Caco-2 (cell line): ENCODE results near the gene ADAD2. TPM values are rescaled to one million over a fixed set of nuclear protein-coding genes. Genes with fewer than 3 reads are reported as not detected.

Source experiments
- BruUV-seq: library from RNA; stranded (reverse); fragments of 400-500 nt; replicated peaks from 2 replicates; lab custom pipeline; 2021; lab: Mats Ljungman, UMichigan
- CTCF ChIA-PET: fragments of 300-600 bp; sonication (Branson Sonifier 250); formaldehyde crosslinking; loops from one replicate; lab custom pipeline; 2022; ENCODE audit warnings: antibody characterized with exemption; lab: Charles Lee
- POLR2A ChIA-PET: fragments of 300-600 bp; sonication (Branson Sonifier 250); formaldehyde crosslinking; loops from one replicate; lab custom pipeline; 2022; ENCODE audit warnings: antibody characterized with exemption; lab: Charles Lee
- DNase-seq, 2 experiments: peaks; one replicate each; pipeline versions ENCODE4 v3.0.0 to v3.0.0-alpha.2; 2020 to 2022
- H3K27me3 ChIP-seq: replicated peaks from 2 replicates; pipeline ENCODE4 v1.6.0; 2011; ENCODE audit warnings: low read length; ENCODE audit not compliant: control insufficient read depth, insufficient read depth
- H3K36me3 ChIP-seq: 2 replicates; pipeline ENCODE4 v1.5.1; 2011; ENCODE audit warnings: low read length; ENCODE audit not compliant: control insufficient read depth, insufficient read depth
- H3K4me1 ChIP-seq: fragments of 250-450 bp; sonication (Bioruptor Pico); 2 replicates; pipeline ENCODE4 v1.5.1; 2020; ENCODE audit warnings: mild to moderate bottlenecking
- H3K4me3 ChIP-seq: 2 replicates; pipeline ENCODE4 v1.5.1; 2011; ENCODE audit warnings: low read depth, mild to moderate bottlenecking, control low read depth, low read length
- H3K9me3 ChIP-seq: fragments of 250-450 bp; sonication (Bioruptor Pico); 2 replicates; pipeline ENCODE4 v1.5.1; 2020; ENCODE audit warnings: mild to moderate bottlenecking, moderate library complexity
- H3K27ac Mint-ChIP-seq: one replicate; pipeline ENCODE4 v1.8.0; 2022; ENCODE audit warnings: mixed read lengths; ENCODE audit not compliant: unreplicated experiment
- H3K27me3 Mint-ChIP-seq: one replicate; pipeline ENCODE4 v1.8.0; 2022; ENCODE audit warnings: mixed read lengths; ENCODE audit not compliant: insufficient read depth, unreplicated experiment
- H3K36me3 Mint-ChIP-seq: one replicate; pipeline ENCODE4 v1.8.0; 2022; ENCODE audit warnings: mild to moderate bottlenecking, mixed read lengths; ENCODE audit not compliant: insufficient read depth, unreplicated experiment
- H3K4me1 Mint-ChIP-seq: one replicate; pipeline ENCODE4 v1.8.0; 2022; ENCODE audit warnings: low read depth, mixed read lengths; ENCODE audit not compliant: unreplicated experiment
- H3K4me3 Mint-ChIP-seq: one replicate; pipeline ENCODE4 v1.8.0; 2022; ENCODE audit warnings: mild to moderate bottlenecking, moderate library complexity, mixed read lengths; ENCODE audit not compliant: unreplicated experiment
- H3K9me3 Mint-ChIP-seq: one replicate; pipeline ENCODE4 v1.8.0; 2022; ENCODE audit warnings: mixed read lengths; ENCODE audit not compliant: unreplicated experiment
- intact Hi-C: fragments of 100-400 bp; cut with micrococcal nuclease; formaldehyde crosslinking; loops from one replicate; pipeline ENCODE4 v1.10.0; 2022; ENCODE audit not compliant: unreplicated experiment
- total RNA-seq: library from RNA; stranded (reverse); gene quantifications from 2 replicates; pipeline ENCODE4 v1.2.3, GENCODE V29; 2022
- TF ChIP-seq, protein P1 (sequence below), 2 experiments: fragments of 200-600 bp in 1 of 2; IDR thresholded peaks; 1 replicate in 1 of 2; 2 replicates in 1 of 2; pipeline versions ENCODE4 v1.5.1 to v1.8.0; 2011 to 2022; ENCODE audit warnings: antibody characterized with exemption in 1 of 2, control low read depth in 1 of 2, inconsistent platforms in 1 of 2, low read depth in 1 of 2, low read length in 1 of 2, mild to moderate bottlenecking in 1 of 2, moderate library complexity in 1 of 2; ENCODE audit not compliant: insufficient read depth in 1 of 2, severe bottlenecking in 1 of 2, unreplicated experiment in 1 of 2

Gene ADAD2
- total RNA-seq, 1 experiment from 2014 or later: not detected

DNA sequence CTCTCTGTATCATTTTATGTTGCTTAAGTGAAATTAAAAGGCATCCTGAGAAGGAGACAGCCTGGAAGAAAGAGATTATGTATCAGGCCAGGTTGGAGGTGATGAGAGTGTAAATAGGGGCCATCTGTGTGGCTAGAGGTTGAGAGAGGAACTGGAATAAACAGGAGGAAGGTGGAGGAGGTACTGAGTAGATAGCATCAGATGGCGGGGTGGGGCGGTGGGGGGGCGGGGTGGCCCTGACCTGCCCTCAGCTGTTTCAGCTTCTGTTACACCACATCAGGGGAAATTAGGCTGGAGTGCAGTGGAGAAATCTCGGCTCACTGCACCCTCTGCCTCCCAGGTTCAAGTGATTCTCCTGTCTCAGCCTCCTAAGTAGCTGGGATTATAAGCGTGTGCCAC is 55.7 kb downstream of the ADAD2 start:
- DNase-seq: no peak
- Mint-ChIP-seq H3K27ac (no peak overlapping the region), H3K27me3 (peaks cover 19% of the 10 kb centered on the region), H3K4me1 (peaks cover 9% of the 10 kb centered on the region), H3K36me3 (no peaks in the 10 kb centered on the region), H3K9me3 (no peaks in the 10 kb centered on the region), H3K4me3 (no peak overlapping the region)
- Histone ChIP-seq H3K36me3 (no peaks in the 10 kb centered on the region), H3K27me3 (peaks cover 2% of the 10 kb centered on the region), H3K9me3 (no peaks in the 10 kb centered on the region), H3K4me1 (no peaks in the 10 kb centered on the region), H3K4me3 (no peak overlapping the region)
- intact Hi-C loops: no loop called here
- BruUV-seq: no TSS peak
- ChIA-PET CTCF (interaction anchor here (1.6 kb wide), 1 partner anchor 60 kb away, joined by 4 read pairs; the partner anchor contains the start of gene TAF1C), POLR2A (no interaction called here)
- TF ChIP-seq, protein P1, sequence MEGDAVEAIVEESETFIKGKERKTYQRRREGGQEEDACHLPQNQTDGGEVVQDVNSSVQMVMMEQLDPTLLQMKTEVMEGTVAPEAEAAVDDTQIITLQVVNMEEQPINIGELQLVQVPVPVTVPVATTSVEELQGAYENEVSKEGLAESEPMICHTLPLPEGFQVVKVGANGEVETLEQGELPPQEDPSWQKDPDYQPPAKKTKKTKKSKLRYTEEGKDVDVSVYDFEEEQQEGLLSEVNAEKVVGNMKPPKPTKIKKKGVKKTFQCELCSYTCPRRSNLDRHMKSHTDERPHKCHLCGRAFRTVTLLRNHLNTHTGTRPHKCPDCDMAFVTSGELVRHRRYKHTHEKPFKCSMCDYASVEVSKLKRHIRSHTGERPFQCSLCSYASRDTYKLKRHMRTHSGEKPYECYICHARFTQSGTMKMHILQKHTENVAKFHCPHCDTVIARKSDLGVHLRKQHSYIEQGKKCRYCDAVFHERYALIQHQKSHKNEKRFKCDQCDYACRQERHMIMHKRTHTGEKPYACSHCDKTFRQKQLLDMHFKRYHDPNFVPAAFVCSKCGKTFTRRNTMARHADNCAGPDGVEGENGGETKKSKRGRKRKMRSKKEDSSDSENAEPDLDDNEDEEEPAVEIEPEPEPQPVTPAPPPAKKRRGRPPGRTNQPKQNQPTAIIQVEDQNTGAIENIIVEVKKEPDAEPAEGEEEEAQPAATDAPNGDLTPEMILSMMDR (IDR thresholded peaks at IDR 0.05; ENCODE audit: insufficient read depth in 1 of 2, low read depth in 1 of 2, low read length in 1 of 2, severe bottlenecking in 1 of 2, unreplicated experiment in 1 of 2): no peak

Other genes starting within 250 kb of the ADAD2 start
- gene OSGIN1, start 237.9 kb upstream of the ADAD2 start, total RNA-seq: 18.6 and 21.8 TPM in 2 replicates
- 0.68 and 0.79 TPM in 2 replicates for gene NECAB2, start 222.9 kb upstream of the ADAD2 start, total RNA-seq
- 0.79 and 2.1 TPM in 2 replicates for gene SLC38A8, start 148.4 kb upstream of the ADAD2 start, total RNA-seq
- gene MBTPS1, start 74.2 kb upstream of the ADAD2 start, total RNA-seq: 93.2 and 96.4 TPM in 2 replicates
- 21.0 and 23.7 TPM in 2 replicates for gene HSDL1, start 46.0 kb upstream of the ADAD2 start, total RNA-seq
- 0.07 TPM in 1 of 2 replicates, not detected in the other for gene DNAAF1, start 45.8 kb upstream of the ADAD2 start, total RNA-seq
- gene TAF1C, start 4.1 kb upstream of the ADAD2 start, total RNA-seq: 69.9 and 79.7 TPM in 2 replicates
- gene KCNG4, start 48.9 kb downstream of the ADAD2 start, total RNA-seq: not detected in 2 replicates
- gene WFDC1, start 103.7 kb downstream of the ADAD2 start, total RNA-seq: not detected in 2 replicates
- 45.7 and 47.0 TPM in 2 replicates for gene ATP2C2, start 177.4 kb downstream of the ADAD2 start, total RNA-seq